ENCODE results near the gene GLIS1.

- TF ChIP-seq EZH2phosphoT487 (IDR thresholded peaks at IDR 0.05; ENCODE audit: borderline replicate concordance) = no peak
- no peak for TF ChIP-seq CTCF (IDR thresholded peaks at IDR 0.05 in 2 of 3, conservative IDR thresholded peaks at IDR 0.05 in 1 of 3; ENCODE audit: borderline replicate concordance in 1 of 3, insufficient read depth in 1 of 3, low read depth in 2 of 3, low read length in 2 of 3)
- TF ChIP-seq CEBPB (IDR thresholded peaks at IDR 0.05; ENCODE audit: low read depth) = no peak
- no peak for TF ChIP-seq POLR2A (IDR thresholded peaks at IDR 0.05; ENCODE audit: borderline replicate concordance, extremely low read depth, insufficient read depth, insufficient read length)
- TF ChIP-seq TCF7L2 (IDR thresholded peaks at IDR 0.05; ENCODE audit: borderline replicate concordance, extremely low read depth, insufficient read depth, insufficient read length) = no peak
- TF ChIP-seq FOSL1 (IDR thresholded peaks at IDR 0.05; ENCODE audit: low read depth) = no peak
- TF ChIP-seq POLR2AphosphoS5 (IDR thresholded peaks at IDR 0.05; ENCODE audit: low read depth, low read length) = no peak
- TF ChIP-seq EZH2 (IDR thresholded peaks at IDR 0.05) = no peak
- no peak for TF ChIP-seq EGR1 (IDR thresholded peaks at IDR 0.05; ENCODE audit: low read depth)
- no peak for TF ChIP-seq MAX (IDR thresholded peaks at IDR 0.05)
- TF ChIP-seq SIN3A (IDR thresholded peaks at IDR 0.05; ENCODE audit: low read depth) = no peak
- no peak for TF ChIP-seq REST (IDR thresholded peaks at IDR 0.05; ENCODE audit: low read depth)
These were observed 33.4 kb downstream of the GLIS1 start for GRCh38 chr1:53705446-53706096.
